ENCODE data around the gene DIPK1B.

DIPK1B gene

DNA sequence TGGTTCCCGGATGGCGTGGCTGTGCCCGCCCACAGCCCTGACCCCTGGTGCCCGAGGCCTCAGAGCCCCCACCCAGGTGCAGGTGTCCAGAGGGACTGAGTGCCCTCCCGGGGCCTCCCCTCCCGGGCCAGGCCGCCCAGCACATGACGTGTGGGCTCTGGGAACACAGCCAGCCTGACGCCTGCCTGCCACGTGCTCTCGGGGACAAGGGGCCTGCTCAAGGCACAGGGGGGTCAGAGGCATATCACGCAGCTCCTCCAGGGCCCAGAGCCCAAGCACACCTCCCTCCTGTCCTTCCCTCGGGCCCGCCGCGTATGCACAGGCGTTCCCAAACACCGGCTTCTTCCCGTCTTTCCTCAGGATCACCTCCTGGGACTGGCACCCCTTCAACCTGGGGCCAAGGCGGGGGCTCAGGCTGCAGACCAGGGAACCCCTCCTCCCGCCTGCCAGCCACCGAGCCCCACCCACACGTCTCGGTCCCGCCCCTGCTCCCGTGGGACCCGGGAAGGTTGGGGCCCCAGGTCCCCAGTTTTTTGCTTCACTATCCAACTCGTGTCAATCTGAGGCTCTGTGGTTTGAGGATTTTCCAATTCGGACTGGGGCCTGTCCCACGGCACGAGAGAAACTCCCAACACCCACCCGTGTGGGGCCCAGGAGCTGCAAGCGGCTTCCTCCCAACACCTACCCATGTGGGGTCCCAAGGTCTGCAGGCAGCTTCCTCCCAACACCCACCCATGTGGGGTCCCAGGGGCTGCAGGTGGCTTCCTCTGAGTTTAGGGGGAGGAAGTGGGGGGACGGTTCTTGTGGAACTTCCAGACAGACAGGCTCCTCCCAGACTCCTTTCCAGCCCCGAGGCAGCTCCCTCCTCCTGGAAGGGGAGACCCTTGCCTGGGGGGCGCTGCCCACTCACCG lies 28.9 kb downstream of the DIPK1B start:
- DNase-seq, result no peak

DNA sequence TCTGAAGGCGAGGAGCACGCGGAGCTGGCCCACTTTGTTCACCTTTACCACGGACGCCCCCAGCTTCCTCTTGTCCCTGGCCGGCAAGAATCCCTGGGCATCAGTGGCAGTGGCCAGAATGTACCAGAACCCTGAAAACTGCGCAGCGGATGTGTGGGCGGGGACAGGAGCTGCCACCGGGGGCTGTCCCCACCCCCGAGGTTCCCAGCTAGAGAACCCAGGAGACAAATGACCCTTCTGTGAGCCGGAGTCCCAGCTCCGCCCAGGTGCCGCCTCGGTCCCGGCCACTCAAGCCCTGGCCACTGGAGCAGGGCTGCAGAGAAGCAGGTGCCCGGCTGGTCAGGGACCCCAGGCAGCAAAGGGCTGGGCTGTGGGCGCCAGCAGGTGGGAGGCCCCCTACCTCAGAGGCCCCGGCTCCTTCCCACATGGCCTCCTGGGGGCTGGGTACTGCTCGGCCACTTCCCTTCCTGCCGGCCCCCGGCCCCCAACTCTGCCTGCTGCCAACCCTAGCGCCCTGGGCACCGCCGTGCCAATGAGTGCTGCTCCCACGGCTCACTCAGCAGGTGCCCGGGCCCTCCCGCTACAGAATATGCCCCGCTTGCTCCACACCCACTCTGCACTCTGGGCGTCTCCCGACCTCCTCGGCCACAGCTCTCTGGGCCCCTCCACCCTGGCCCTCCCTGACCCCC lies 29.7 kb downstream of the DIPK1B start:
- no peak for DNase-seq

DNA sequence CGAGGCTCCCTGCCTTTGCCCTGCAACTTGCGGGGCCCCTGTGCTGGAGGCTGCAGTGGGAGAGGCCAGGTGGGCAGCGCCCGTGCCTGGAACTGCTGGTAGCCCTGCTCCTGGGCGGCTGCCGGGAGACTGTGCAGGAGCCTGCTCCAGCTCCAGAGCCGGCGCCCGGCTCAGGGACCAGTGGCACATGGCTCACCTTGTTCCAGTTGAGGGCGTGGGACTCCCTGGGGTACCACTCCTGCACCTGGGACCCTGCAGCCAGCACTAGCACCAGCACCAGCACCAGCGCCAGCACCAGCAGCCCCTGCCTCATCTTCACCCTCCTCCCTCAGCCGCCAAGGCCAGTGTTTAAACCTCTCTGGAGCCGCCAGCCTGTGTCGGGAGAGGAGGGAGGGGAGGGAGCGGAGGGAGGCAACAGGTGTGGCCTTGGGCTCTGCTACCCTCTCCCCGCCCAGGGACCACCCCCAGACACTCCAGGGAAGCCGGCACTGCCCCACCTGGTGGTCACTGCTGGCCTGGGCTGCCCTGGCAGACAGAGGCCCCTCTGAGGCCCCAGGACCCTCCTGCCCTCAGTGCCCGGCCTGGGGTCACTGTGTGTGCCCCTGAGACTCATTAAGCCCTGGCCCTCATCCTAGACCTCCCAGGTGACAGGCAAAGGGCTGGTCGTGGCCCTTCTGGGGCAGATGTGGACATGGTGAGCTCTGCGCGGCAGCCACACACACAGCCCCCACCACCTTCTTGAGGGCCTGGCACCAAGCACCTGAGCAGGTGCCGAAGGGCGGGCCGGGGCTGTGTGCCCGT lies 30.4 kb downstream of the DIPK1B start, which contains the start of gene LCN10:
LCN10 (minus strand) TSS at position 350 of the 801 bp plus-strand sequence; CDS start at position 313, 37 bp downstream.
- no peak for DNase-seq

DNA sequence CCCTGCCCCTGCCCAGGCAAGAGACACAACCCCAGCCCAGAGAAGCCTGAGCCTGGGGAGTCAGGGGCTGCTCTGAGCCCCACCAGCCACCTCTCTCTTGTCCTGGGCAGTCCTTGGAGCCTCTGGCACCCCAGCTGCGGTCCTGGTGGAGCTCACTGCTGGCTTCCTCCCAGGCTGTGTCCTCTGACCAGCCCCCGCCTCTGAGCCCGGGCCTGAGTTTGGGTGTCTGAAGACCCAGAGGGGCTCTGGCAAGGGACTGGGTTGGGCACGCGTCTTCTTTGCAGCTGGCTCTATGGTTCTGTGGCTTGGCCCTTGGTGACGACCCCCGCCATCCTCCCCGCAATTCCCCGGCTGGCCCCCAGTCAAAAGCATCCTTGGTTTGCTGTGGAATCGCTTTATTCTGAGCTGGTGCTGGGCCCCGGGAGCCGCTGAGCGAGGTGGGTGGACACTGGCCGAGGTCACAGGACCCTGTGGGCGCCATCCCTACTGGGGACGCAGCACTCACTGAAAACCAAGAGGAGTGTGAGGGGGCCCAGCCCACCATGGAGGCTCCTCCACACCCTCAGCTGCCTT lies 31.4 kb downstream of the DIPK1B start:
- DNase-seq, result no peak

DNA sequence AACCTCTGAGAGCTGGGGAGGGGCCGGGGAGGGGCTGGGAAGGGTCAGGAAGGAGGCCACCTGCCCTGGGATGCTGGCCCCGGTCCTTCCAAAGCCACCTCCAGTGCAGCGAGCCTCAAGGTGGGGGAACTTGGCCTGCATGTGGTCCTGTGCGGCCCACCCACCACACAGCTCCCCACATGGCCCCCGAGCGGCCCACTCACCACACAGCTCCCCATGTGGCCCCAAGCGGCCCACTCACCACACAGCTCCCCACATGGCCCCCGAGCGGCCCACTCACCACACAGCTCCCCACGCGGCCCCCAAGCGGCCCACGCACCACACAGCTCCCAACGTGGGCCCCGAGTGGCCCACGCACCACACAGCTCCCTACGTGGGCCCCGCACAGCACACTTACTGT lies 32.4 kb downstream of the DIPK1B start:
- DNase-seq, result no peak

DNA sequence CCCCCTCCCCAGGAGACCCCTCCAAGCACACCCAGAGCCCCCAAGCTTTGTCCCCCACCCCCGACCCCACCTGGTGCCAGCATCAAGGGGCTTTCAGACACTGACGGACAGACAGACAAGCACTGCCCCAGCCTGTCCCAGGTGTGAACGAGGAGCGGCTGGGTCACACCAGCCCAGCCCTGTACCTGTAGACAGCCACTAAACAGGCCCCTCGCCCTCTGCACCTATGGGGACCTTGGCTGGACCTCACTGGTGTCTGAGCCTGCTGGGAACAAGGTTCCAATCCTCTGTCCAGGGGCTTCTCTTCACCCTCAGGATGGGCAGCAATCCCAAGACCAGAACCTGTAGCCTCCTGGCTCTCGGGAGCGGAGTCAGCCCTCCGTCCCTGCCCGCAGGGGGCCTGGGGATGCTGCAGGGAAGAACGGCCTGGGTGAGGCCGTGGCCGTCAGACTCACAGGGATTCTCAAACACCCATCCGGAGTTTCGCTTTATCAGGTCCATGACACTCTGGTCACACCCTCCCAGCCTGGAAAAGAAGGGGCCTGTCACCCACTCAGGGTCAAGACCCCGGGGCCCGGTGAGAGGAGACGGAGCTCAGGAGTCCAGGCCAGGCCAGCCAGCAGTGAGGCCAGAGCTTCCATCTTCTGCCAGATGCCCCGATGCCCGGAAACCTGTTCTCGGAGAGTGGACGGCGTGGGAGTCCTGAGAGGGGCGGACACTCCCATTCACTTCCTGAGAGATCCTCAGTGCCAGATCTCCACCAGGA lies 33.2 kb downstream of the DIPK1B start:
- DNase-seq, result no peak

DNA sequence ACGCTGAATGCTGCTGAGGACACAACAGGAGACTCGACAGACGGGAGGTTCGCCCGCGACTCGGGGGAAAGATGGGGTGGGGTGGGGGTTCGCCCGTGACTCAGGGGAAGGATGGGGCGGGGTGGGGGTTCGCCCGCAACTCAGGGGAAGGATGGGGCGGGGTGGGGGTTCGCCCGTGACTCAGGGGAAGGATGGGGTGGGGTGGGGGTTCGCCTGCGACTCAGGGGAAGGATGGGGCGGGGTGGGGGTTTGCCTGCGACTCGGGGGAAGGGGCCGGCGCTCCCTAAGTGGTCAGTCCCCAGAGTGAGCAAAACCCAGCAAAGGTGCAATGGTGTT lies 33.8 kb downstream of the DIPK1B start:
- no peak for DNase-seq

DNA sequence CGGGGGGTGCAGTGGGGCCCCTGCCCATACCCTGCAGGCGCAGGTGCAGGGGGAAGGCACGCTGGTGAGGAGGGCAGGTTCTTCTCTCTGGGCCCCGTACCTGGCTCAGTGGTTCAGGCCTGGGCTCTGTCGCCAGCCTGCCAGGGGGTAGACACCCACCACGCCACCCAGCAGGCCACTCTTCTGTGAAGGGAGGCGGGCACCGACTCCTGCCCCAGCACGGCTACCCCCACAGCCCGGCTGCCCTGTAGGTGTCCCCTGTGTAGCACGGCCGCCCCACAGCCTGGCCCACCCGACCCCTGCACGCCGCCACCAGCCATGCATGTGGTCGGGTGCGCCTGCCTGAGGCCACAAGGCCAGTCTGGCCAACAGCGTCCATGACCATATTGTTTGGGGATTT lies 34.2 kb downstream of the DIPK1B start:
- no peak for DNase-seq

DNA sequence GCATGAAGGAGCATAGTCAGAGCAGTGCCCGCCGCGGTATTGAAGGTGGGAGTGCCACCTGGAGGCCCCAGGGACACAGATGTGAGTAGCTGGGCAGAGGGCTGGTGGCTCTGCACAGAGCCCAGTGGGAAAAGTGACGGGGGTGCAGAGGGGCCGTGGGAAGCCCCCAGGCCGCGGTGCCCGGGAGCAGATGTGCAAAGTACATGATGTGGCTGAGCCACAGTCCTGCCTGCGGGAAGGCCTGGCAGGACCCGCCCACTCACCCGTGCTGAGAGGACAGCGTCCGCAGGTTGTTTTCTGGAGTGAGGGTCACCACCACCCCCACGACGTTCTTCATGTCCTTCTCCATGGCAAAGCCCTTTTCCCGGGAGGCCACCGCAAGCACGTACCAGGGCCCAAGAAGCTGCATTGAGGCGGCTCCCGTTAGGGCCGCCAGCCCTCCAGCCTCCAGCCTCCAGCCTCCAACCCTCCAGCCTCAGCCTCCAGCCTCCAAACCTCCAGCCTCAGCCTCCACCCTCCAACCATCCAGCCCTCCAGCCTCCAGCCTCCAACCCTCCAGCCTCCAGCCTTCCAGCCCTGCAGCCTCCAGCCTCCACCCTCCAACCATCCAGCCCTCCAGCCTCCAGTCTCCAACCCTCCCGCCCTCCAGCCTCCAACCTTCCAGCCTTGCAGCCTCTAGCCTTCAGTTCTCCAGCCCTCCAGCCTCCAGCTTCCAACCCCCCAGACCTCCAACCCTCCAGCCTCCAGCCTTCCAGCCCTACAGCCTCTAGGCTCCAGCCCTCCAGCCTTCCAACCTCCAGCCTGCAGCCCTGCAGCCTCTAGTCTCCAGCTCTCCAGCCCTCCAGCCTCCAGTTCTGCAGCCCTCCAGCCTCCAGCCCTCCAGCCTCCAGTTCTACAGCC lies 35.0 kb downstream of the DIPK1B start:
- DNase-seq, result no peak

DNA sequence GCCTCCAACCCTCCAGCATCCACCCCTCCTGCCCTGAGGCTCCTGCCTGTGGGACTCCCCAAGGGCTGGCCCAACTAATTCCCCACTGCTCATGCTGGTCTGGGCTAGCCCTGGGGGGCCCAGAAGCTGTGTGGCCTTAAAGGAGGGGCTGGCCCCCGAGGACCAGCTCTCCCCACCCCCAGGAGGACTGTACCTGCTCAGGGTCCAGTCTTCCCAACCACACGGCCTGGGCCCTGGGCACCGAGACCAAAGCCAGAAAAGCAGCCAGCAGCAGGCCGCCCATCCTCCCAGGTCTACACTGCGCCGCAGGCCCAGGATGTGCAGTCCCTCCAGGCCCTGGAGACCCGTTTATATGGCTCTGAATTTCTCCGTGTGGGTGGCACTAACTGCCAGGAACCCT lies 35.8 kb downstream of the DIPK1B start, which contains the start of gene LCN6:
LCN6 (minus strand) TSS at position 325 of the 400 bp plus-strand sequence; CDS start at position 283, 42 bp downstream.
- DNase-seq, result no peak

DNA sequence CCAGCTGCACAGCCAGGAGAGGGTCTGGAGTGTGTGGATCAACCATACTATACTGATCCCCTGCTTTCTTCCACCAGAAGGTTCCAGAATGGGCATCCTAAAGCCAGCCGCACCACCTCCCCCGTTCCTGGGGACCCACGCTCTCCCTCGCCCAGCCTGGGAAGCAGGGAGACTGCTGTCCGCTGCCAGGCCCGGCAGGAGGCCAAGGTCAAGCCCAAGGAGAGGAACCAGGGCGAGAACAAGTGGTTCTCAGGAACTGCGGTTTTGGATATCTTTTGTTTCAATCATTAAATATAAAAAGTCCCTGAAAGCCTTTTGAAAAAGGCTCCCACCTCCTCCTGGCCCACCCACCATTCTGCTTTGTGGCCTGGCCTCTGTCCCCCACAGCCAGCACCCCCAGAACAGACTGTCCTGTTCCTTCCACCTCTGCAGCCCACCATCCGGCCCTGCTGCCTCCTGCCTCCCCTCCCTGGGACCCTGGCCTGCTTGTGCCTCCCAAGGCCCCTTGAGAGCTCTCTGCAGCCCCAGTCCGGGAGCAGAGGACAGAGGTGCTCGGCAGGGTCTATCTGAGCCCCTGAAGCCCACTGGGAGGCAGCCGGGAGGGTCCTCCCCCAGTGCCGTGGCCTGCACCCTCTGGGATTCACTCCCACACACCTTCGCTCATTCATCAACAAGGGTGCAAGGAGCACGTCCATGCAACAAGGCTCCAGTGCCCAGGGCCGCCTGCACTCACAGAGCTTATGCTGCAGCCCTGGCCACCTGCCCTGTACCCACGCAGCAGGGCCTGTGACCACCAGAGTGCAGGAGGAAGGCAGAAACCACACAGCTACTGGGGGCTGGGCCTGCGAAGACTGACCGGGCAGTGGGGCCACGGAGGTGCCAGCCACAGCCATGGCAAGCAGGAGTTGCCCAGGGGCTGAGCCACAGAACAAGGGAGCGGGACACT lies 36.6 kb downstream of the DIPK1B start:
- DNase-seq, result no peak

DNA sequence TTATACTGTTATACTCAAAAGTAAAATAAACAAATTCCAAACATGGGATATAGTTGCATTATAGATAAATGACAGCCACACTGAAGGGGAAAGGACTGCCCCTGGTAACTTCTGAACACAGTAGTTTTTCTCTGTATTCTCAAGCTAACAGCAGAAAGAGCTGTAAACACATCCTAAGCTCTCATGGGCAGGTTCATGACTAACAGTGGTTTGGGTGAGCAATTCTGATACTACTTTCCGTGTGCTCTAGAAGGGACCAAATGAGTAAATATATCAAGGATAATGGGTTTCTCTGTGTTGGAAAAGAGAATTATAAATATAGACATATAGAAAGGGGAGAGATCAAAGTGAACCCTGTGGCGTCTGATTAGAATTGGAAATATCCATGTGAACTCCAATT lies 38.2 kb downstream of the DIPK1B start:
- DNase-seq, result no peak

DNA sequence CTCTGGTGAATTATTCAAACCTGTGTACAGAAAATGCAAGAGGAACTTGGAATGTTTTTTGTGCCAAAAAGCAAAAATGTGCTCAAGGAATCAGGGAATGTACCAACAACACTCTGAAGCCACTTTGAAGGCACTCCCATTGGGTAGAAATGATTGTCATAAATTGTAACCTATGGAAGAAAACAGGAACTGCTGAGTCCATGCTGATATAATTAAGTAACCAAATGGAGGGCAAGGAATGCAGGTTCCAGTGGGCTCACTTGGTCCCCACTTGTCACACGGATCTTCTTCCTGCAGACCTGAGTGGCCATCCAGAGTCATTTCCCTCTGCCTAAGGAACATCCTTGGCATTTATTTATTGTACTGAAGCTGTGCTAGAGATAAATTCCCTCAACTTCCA lies 38.9 kb downstream of the DIPK1B start:
- DNase-seq, result no peak

DNA sequence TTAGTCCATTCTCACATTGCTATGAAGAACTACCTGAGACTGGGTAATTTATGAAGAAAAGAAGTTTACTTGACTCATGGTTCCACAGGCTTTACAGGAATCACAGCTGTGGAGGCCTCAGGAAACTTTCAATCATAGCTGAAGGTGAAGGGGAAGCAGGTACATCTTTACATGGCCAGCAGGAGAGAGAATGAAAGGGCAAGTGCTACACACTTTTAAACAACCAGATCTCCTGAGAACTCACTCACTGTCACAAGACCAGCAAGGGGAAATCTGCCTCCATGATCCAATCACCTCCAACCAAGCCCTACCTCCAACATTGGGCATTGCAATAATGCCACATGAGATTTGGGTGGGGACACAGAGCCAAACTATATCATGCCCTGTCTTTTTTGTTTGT lies 39.4 kb downstream of the DIPK1B start:
- DNase-seq, result no peak

DNA sequence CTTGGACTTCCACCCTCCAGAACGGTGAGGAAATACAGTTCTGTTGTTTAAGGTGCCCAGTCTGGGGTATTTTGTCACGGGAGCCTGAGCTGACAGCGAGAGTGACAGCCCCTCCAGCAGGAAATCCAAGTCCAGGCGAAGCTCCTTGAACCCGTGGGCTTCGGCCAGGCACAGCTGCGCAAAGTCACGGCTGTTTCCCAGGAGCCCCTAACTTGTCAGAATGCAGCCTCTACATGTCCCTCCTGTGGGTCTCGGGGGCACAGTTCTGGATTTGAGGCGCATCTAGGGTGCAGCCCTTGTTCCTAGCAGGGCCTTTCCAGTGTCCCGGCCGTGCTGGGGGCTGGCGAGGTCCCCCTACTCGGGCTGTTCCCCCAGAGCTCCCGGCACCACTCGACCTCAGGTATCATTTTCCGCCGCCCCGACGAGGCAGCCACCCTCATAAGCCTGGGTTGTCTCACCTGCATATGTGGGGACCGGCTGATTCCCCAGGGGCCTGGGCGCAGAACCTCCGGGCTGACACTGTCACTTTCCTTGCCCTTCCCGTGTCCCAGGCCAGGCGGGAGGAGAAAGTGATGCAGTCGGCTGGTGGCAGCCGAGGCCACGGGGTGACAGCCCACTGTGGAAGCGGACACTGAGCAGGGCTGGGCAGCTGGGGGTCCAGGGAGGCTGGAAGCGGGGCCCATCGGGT lies 41.1 kb downstream of the DIPK1B start:
- DNase-seq, result no peak

DNA sequence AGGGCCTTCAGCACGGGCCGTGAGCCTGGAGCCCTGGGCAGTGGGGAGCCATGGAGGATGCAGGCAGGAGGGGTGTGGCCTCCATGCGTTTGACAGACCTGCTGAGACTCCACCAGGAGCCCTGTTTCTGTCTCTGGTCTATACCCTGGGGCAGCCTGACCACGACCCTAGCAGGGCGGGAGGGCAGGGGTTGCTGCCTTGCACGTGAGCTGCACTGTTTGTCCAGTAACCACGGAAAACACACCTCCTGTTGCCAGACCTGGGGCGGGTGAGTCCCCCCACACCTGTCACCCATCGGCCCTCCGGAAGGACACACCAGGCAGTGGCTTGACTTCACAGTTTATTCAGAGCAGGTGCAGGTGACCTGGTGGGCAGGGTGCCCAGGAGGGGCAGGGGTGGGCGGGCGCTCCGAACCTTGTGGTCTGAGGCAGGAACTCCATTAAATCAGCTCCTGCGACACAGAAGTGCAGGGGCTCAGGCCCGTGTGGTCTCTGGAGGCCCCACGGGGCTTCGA lies 41.7 kb downstream of the DIPK1B start:
- DNase-seq, result no peak

DNA sequence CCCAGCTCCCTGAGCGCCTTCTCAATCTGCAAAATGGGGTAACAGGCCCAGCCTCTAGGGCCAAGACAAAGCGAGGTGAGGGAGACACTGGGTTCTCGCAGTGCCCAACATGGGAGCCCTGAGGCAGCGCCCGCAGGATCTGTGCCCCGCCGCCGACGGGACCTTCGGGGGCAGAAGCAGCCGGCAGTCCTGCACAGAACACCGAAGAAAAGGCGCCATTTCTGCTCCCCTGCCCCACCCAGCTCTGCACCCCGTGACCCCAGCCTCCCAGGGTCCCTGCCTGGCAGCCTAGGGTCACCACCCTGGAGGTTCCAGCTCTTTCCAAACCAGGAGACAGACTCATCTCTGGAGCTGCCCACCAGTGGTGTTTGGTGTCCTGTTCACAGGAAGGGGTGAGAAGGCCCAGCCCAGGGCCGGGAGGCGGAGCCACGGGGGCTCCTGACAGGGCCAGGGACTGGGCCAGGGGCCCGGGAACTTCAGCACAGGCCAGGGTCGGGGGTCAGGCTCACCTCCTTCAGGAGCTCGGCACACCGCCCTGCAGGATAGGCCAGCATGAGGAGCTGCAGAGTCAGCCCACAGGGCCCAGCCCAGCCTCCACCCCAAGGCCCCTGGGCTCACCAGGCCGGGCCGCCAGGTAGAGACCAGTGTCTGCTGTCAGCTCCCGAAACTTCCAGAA lies 42.4 kb downstream of the DIPK1B start:
- DNase-seq, result no peak

Data from fibroblast of upper back skin (primary cell).